Astrocyte (in vitro differentiated cells and primary cell): Measurements from ENCODE around the gene TRPM2. TPM values are rescaled to one million over a fixed set of nuclear protein-coding genes. Genes with fewer than 3 reads are reported as not detected.

Experiments
- DNase-seq: peaks from one replicate; pipeline ENCODE4 v3.0.0-alpha.2; 2010; ENCODE audit warnings: low read depth
- FAIRE-seq: peaks from 2 replicates; lab custom pipeline; 2011; peaks lifted over from hg19 to GRCh38; lab: Jason Lieb, UNC
- H2AFZ ChIP-seq: 2 replicates; pipeline ENCODE4 v1.6.0; 2012; ENCODE audit warnings: low read depth, low read length, inconsistent platforms
- H3K27ac ChIP-seq: 2 replicates; pipeline ENCODE4 v1.5.1; 2011; ENCODE audit warnings: low read depth, low read length, inconsistent platforms
- H3K27me3 ChIP-seq: 2 replicates; pipeline ENCODE4 v1.6.0; 2011; ENCODE audit warnings: low read length, inconsistent platforms; ENCODE audit not compliant: insufficient read depth
- H3K36me3 ChIP-seq: 2 replicates; pipeline ENCODE4 v1.5.1; 2011; ENCODE audit warnings: low read length, inconsistent platforms; ENCODE audit not compliant: insufficient read depth
- H3K4me1 ChIP-seq: 2 replicates; pipeline ENCODE4 v1.5.1; 2011; ENCODE audit warnings: low read length, inconsistent platforms; ENCODE audit not compliant: insufficient read depth
- H3K4me2 ChIP-seq: 2 replicates; pipeline ENCODE4 v1.6.0; 2012; ENCODE audit warnings: low read length, inconsistent platforms
- H3K4me3 ChIP-seq: 2 replicates; pipeline ENCODE4 v1.5.1; 2011; ENCODE audit warnings: low read depth, mild to moderate bottlenecking, low read length, inconsistent platforms; ENCODE audit not compliant: insufficient read depth
- H3K79me2 ChIP-seq: 2 replicates; pipeline ENCODE4 v1.6.0; 2012; ENCODE audit warnings: mild to moderate bottlenecking, low read length, inconsistent platforms; ENCODE audit not compliant: insufficient read depth
- H3K9ac ChIP-seq: 2 replicates; pipeline ENCODE4 v1.6.0; 2012; ENCODE audit warnings: mild to moderate bottlenecking, low read length, inconsistent platforms
- H3K9me3 ChIP-seq: 2 replicates; pipeline ENCODE4 v1.5.1; 2012; ENCODE audit warnings: low read depth, mild to moderate bottlenecking, low read length, inconsistent platforms; ENCODE audit not compliant: insufficient read depth
- H4K20me1 ChIP-seq: 2 replicates; pipeline ENCODE4 v1.6.0; 2012; ENCODE audit warnings: low read length, inconsistent platforms; ENCODE audit not compliant: insufficient read depth
- H3K27ac Mint-ChIP-seq: one replicate; pipeline ENCODE4 v1.8.0; 2021; ENCODE audit warnings: mild to moderate bottlenecking, mixed read lengths; ENCODE audit not compliant: unreplicated experiment
- H3K27me3 Mint-ChIP-seq: one replicate; pipeline ENCODE4 v1.8.0; 2021; ENCODE audit warnings: low read depth, mixed read lengths; ENCODE audit not compliant: unreplicated experiment
- H3K36me3 Mint-ChIP-seq: one replicate; pipeline ENCODE4 v1.8.0; 2021; ENCODE audit warnings: low read depth, mixed read lengths; ENCODE audit not compliant: unreplicated experiment
- H3K4me1 Mint-ChIP-seq: one replicate; pipeline ENCODE4 v1.8.0; 2021; ENCODE audit warnings: low read depth, mixed read lengths; ENCODE audit not compliant: unreplicated experiment
- H3K4me3 Mint-ChIP-seq: one replicate; pipeline ENCODE4 v1.8.0; 2021; ENCODE audit warnings: mild to moderate bottlenecking, moderate library complexity, mixed read lengths; ENCODE audit not compliant: unreplicated experiment
- H3K9me3 Mint-ChIP-seq: one replicate; pipeline ENCODE4 v1.8.0; 2021; ENCODE audit warnings: mild to moderate bottlenecking, mixed read lengths; ENCODE audit not compliant: unreplicated experiment
- CTCF ChIP-seq: IDR thresholded peaks from 2 replicates; pipeline ENCODE4 v1.5.1; 2011; ENCODE audit warnings: low read depth, mild to moderate bottlenecking, inconsistent platforms, low read length, moderate library complexity; ENCODE audit not compliant: insufficient read depth
- EZH2 ChIP-seq: IDR thresholded peaks from 2 replicates; pipeline ENCODE4 v1.6.1; 2012; ENCODE audit warnings: mild to moderate bottlenecking, low read length, inconsistent platforms; ENCODE audit not compliant: insufficient read depth
- total RNA-seq: library from RNA; stranded (reverse); gene quantifications from 2 replicates; pipeline ENCODE4 v1.2.1, GENCODE V29; 2021

Gene TRPM2
- total RNA-seq, 1 donor from 2014 or later, result 0.79 TPM

DNA sequence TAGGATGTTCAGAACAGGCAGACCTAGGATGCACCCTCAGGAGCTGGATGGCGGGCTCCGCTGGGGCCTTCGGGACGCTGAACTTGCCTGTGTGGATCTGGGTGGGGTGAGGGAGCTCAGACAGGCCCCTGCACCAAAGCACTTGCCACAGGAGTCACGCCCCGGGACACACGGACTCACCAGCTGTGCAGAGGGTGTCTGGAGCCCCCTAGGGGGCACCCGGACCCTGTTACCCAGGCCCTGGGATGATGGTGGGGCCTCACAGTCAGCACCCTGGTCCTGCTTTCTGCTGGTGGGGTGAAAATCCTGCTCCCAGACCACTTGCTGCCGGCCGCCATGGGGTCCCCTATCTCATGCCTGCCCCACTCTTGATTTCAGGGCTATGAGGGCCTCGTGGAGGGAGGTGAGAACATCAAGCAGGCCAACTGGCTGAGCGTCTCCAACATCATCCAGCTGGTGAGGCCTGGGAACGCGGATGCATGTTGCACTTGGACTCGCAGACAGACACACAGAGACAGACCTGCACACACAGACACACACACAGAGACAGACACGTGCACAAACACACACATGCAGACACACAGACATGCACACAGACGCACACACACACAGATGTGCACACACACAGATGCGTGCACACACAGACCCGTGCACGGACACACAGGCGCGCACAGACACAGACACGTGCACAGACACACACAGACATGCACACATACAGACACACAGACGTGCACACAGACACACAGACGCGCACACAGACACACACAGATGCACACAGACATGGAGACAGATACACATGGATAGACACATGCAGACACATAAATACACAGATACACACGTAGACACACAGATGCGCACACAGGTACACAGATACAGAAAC is 42.6 kb upstream of the TRPM2 start:
- H2AFZ ChIP-seq, result no peak overlapping the region
- no peak overlapping the region for H3K9ac ChIP-seq
- peaks cover 5% of the 10 kb centered on the region for H3K36me3 ChIP-seq
- Mint-ChIP-seq H3K27me3 (no peaks in the 10 kb centered on the region), H3K9me3 (no peaks in the 10 kb centered on the region), H3K4me1 (peaks cover 10% of the 10 kb centered on the region), H3K36me3 (peaks cover 3% of the 10 kb centered on the region), H3K4me3 (no peak overlapping the region), H3K27ac (no peak overlapping the region)
- H3K27ac ChIP-seq, result no peak overlapping the region
- no peak for TF ChIP-seq EZH2
- no peak for TF ChIP-seq CTCF
- H4K20me1 ChIP-seq, result peaks cover 31% of the 10 kb centered on the region
- H3K4me2 ChIP-seq, result no peak overlapping the region
- no peak for FAIRE-seq
- H3K4me3 ChIP-seq, result no peak overlapping the region
- peaks cover 3% of the 10 kb centered on the region for H3K79me2 ChIP-seq
- no peak for DNase-seq
- no peaks in the 10 kb centered on the region for H3K27me3 ChIP-seq
- H3K9me3 ChIP-seq, result no peaks in the 10 kb centered on the region
- no peaks in the 10 kb centered on the region for H3K4me1 ChIP-seq

DNA sequence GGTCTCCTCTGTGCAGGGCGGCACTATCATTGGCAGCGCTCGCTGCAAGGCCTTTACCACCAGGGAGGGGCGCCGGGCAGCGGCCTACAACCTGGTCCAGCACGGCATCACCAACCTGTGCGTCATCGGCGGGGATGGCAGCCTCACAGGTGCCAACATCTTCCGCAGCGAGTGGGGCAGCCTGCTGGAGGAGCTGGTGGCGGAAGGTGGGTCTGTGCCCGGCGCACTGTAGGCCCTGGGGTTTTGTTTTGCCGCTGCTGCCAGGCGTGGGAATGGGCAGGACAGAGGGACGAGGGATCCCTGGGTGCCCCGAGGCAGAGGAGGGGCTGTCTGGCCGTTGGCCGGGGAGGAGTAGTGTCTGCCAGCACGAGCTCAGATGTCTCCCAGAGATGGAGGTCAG is 41.3 kb upstream of the TRPM2 start:
- no peaks in the 10 kb centered on the region for H3K27me3 ChIP-seq
- H3K36me3 ChIP-seq, result peaks cover 5% of the 10 kb centered on the region
- H3K79me2 ChIP-seq, result no peaks in the 10 kb centered on the region
- Mint-ChIP-seq H3K36me3 (peaks cover 5% of the 10 kb centered on the region), H3K27ac (no peak overlapping the region), H3K9me3 (no peaks in the 10 kb centered on the region), H3K4me3 (no peak overlapping the region), H3K4me1 (peaks cover 7% of the 10 kb centered on the region), H3K27me3 (no peaks in the 10 kb centered on the region)
- no peak overlapping the region for H3K27ac ChIP-seq
- no peak for FAIRE-seq
- no peaks in the 10 kb centered on the region for H3K9me3 ChIP-seq
- peaks cover 24% of the 10 kb centered on the region for H4K20me1 ChIP-seq
- TF ChIP-seq CTCF (no peak), EZH2 (no peak)
- H3K4me3 ChIP-seq, result no peak overlapping the region
- H2AFZ ChIP-seq, result no peak overlapping the region
- H3K4me2 ChIP-seq, result no peak overlapping the region
- H3K9ac ChIP-seq, result no peak overlapping the region
- no peak for DNase-seq
- no peaks in the 10 kb centered on the region for H3K4me1 ChIP-seq

GRCh38 chr21:44312716-44313115 is 40.7 kb upstream of the TRPM2 start:
- no peak overlapping the region for H3K4me2 ChIP-seq
- peaks cover 4% of the 10 kb centered on the region for H3K4me1 Mint-ChIP-seq
- no peak overlapping the region for H3K27ac Mint-ChIP-seq
- H3K27me3 Mint-ChIP-seq, result no peaks in the 10 kb centered on the region
- H3K9me3 Mint-ChIP-seq, result no peaks in the 10 kb centered on the region
- DNase-seq, result no peak
- peaks cover 21% of the 10 kb centered on the region for H4K20me1 ChIP-seq
- H3K4me3 Mint-ChIP-seq, result no peak overlapping the region
- no peaks in the 10 kb centered on the region for H3K9me3 ChIP-seq
- no peak for FAIRE-seq
- peaks cover 5% of the 10 kb centered on the region for H3K36me3 ChIP-seq
- no peak for TF ChIP-seq CTCF
- TF ChIP-seq EZH2, result no peak
- H3K79me2 ChIP-seq, result no peaks in the 10 kb centered on the region
- no peak overlapping the region for H2AFZ ChIP-seq
- H3K4me1 ChIP-seq, result no peaks in the 10 kb centered on the region
- no peak overlapping the region for H3K9ac ChIP-seq
- no peaks in the 10 kb centered on the region for H3K27me3 ChIP-seq
- H3K4me3 ChIP-seq, result no peak overlapping the region
- H3K36me3 Mint-ChIP-seq, result peaks cover 4% of the 10 kb centered on the region
- no peak overlapping the region for H3K27ac ChIP-seq
